CD14-positive monocyte (primary cell): ENCODE results near the gene UQCC5. TPM values are rescaled to one million over a fixed set of nuclear protein-coding genes. Genes with fewer than 3 reads are reported as not detected.

Source experiments
- DNase-seq, 3 donors: peaks; one replicate each; pipeline ENCODE4 v3.0.0-alpha.2; 2011 to 2022
- H2AFZ ChIP-seq: 2 replicates; pipeline ENCODE4 v1.6.0; 2012; ENCODE audit warnings: mild to moderate bottlenecking, low read depth, low read length, inconsistent platforms; ENCODE audit not compliant: insufficient read depth, poor library complexity, severe bottlenecking
- H3K27ac ChIP-seq, 2 donors: 1 replicate in 1 of 2; 2 replicates in 1 of 2; pipeline ENCODE4 v1.5.1; 2012 to 2013; ENCODE audit warnings: low read length in 2 of 2, control low read depth in 1 of 2, inconsistent platforms in 1 of 2, low read depth in 1 of 2, mild to moderate bottlenecking in 1 of 2
- H3K27me3 ChIP-seq, 2 donors: one replicate each; pipeline versions ENCODE4 v1.6.0 to v1.6.1; 2011 to 2013; ENCODE audit warnings: low read length in 2 of 2; ENCODE audit not compliant: control insufficient read depth in 2 of 2, insufficient read depth in 2 of 2
- H3K36me3 ChIP-seq, 2 donors: replicated peaks in 1 of 2; 1 replicate in 1 of 2; 2 replicates in 1 of 2; pipeline versions ENCODE4 v1.5.1 to v1.6.1; 2012 to 2013; ENCODE audit warnings: low read length in 2 of 2, control low read depth in 1 of 2, inconsistent platforms in 1 of 2, mild to moderate bottlenecking in 1 of 2; ENCODE audit not compliant: insufficient read depth in 2 of 2, control insufficient read depth in 1 of 2
- H3K4me1 ChIP-seq, 2 donors: 1 replicate in 1 of 2; 2 replicates in 1 of 2; pipeline versions ENCODE4 v1.5.1 to v1.6.1; 2012 to 2013; ENCODE audit warnings: low read length in 2 of 2, control low read depth in 1 of 2, inconsistent platforms in 1 of 2, mild to moderate bottlenecking in 1 of 2, moderate library complexity in 1 of 2; ENCODE audit not compliant: insufficient read depth in 2 of 2, control insufficient read depth in 1 of 2
- H3K4me2 ChIP-seq: replicated peaks from 2 replicates; pipeline ENCODE3; 2012; ENCODE audit warnings: low read length, moderate library complexity, mild to moderate bottlenecking; ENCODE audit not compliant: poor library complexity, severe bottlenecking; ENCODE audit errors: extremely low read depth
- H3K4me3 ChIP-seq, 3 experiments: fragments of 200-600 bp in 1 of 3; sonication (generic) in 1 of 3; replicated peaks in 1 of 3; 1 replicate in 2 of 3; 2 replicates in 1 of 3; pipeline ENCODE4 v1.5.1; 2011 to 2013; ENCODE audit warnings: low read length in 3 of 3, mild to moderate bottlenecking in 3 of 3, control low read depth in 2 of 3, low read depth in 2 of 3, inconsistent platforms in 1 of 3, moderate library complexity in 1 of 3
- H3K79me2 ChIP-seq: 2 replicates; pipeline ENCODE4 v1.6.0; 2012; ENCODE audit warnings: mild to moderate bottlenecking, control low read depth, inconsistent platforms, low read length, moderate library complexity; ENCODE audit not compliant: insufficient read depth
- H3K9ac ChIP-seq: 2 replicates; pipeline ENCODE4 v1.6.0; 2017; ENCODE audit warnings: low read length, mild to moderate bottlenecking; ENCODE audit not compliant: insufficient read depth, poor library complexity, severe bottlenecking
- H3K9me3 ChIP-seq, 2 donors: replicated peaks in 1 of 2; 1 replicate in 1 of 2; 2 replicates in 1 of 2; pipeline versions ENCODE4 v1.5.1 to v1.6.1; 2012 to 2013; ENCODE audit warnings: low read length in 2 of 2, control low read depth in 1 of 2; ENCODE audit not compliant: control insufficient read depth in 1 of 2, insufficient read depth in 1 of 2
- H4K20me1 ChIP-seq: 2 replicates; pipeline ENCODE4 v1.6.0; 2012; ENCODE audit warnings: mild to moderate bottlenecking, low read length, control low read depth, moderate library complexity; ENCODE audit not compliant: insufficient read depth
- H3K27ac Mint-ChIP-seq, 7 donors: one replicate each; pipeline ENCODE4 v1.8.0; 2020; ENCODE audit warnings: mild to moderate bottlenecking in 7 of 7, mixed read lengths in 7 of 7, moderate library complexity in 6 of 7, inconsistent platforms in 2 of 7
- H3K27me3 Mint-ChIP-seq, 3 donors: one replicate each; pipeline ENCODE4 v1.8.0; 2021 to 2022; ENCODE audit warnings: low read depth in 3 of 3, mild to moderate bottlenecking in 3 of 3, mixed read lengths in 3 of 3, moderate library complexity in 3 of 3, inconsistent platforms in 1 of 3
- H3K36me3 Mint-ChIP-seq, 2 donors: one replicate each; pipeline ENCODE4 v1.8.0; 2020; ENCODE audit warnings: mixed read lengths in 2 of 2, inconsistent platforms in 1 of 2, mild to moderate bottlenecking in 1 of 2
- H3K4me1 Mint-ChIP-seq: one replicate; pipeline ENCODE4 v1.8.0; 2020; ENCODE audit warnings: mild to moderate bottlenecking, mixed read lengths
- H3K4me3 Mint-ChIP-seq, 2 donors: one replicate each; pipeline ENCODE4 v1.8.0; 2020; ENCODE audit warnings: mild to moderate bottlenecking in 2 of 2, mixed read lengths in 2 of 2, moderate library complexity in 1 of 2
- H3K9me3 Mint-ChIP-seq, 7 donors: one replicate each; pipeline ENCODE4 v1.8.0; 2020 to 2022; ENCODE audit warnings: mixed read lengths in 7 of 7, mild to moderate bottlenecking in 6 of 7, moderate library complexity in 6 of 7, inconsistent platforms in 2 of 7
- CTCF ChIP-seq: fragments of 200-600 bp; IDR thresholded peaks from one replicate; pipeline ENCODE4 v1.8.0; 2022; ENCODE audit warnings: antibody characterized with exemption, mild to moderate bottlenecking
- WGBS: methylation state at CpG from one replicate; pipeline ENCODE4 v1.1.5; 2013; ENCODE audit warnings: missing lambda C conversion rate; ENCODE audit not compliant: insufficient coverage; 5-methylcytosine and 5-hydroxymethylcytosine counted together
- intact Hi-C, 2 donors: fragments of 100-400 bp; cut with micrococcal nuclease; formaldehyde crosslinking; loops; one replicate each; pipeline versions ENCODE4 v1.15.0 to v1.15.1; 2023
- polyA plus RNA-seq, 3 donors: library from polyadenylated mRNA; depleted of rRNA in 1 of 3; unstranded in 2 of 3; stranded (reverse) in 1 of 3; fragments of 300-500 nt in 2 of 3; fragments of >200 nt in 1 of 3; fragmentation: Illumina TruSeq in 2 of 3; gene quantifications; 1 replicate in 2 of 3; 2 replicates in 1 of 3; pipeline ENCODE4 v1.2.3, GENCODE V29; 2012 to 2021

Gene UQCC5
- polyA plus RNA-seq, 3 donors: 1.4 to 52.1 (median 43.3) TPM

- H3K9me3 ChIP-seq: no peaks in the 10 kb centered on the region
- H3K4me3 Mint-ChIP-seq: no peak overlapping the region
- DNase-seq: no peak
- peaks cover 55% of the 10 kb centered on the region for H4K20me1 ChIP-seq
- H3K9ac ChIP-seq: no peak overlapping the region
- 100% methylated on average over 1 of the region's 3 CpGs for WGBS
- no peak for TF ChIP-seq CTCF
- peaks cover 4% of the 10 kb centered on the region for H3K79me2 ChIP-seq
- peak overlapping the region in 4 of 7 donors; percentile 6 to 83 (median 60) for H3K27ac Mint-ChIP-seq
- peaks cover 0 to 2% (median 0%) of the 10 kb centered on the region in 7 donors for H3K9me3 Mint-ChIP-seq
- H3K36me3 ChIP-seq: peaks cover 81 to 100% of the 10 kb centered on the region in 2 donors
- intact Hi-C loops: no loop called here
- H3K36me3 Mint-ChIP-seq: peaks cover 67 to 74% of the 10 kb centered on the region in 2 donors
- peak overlapping the region in 1 of 2 donors; percentile 8 for H3K27ac ChIP-seq
- H3K4me1 Mint-ChIP-seq: no peaks in the 10 kb centered on the region
- H3K27me3 ChIP-seq: no peaks in the 10 kb centered on the region
- H3K4me2 ChIP-seq: no peak overlapping the region
- no peak overlapping the region for H3K4me3 ChIP-seq
- H3K27me3 Mint-ChIP-seq: no peaks in the 10 kb centered on the region
- H3K4me1 ChIP-seq: no peaks in the 10 kb centered on the region
- H2AFZ ChIP-seq: no peak overlapping the region
Measured at GRCh38 chr3:52552089-52552488, 15.7 kb downstream of the UQCC5 start.

GRCh38 chr3:52554026-52554755, 17.8 kb downstream of the UQCC5 start:
- Histone ChIP-seq H3K27me3 (no peaks in the 10 kb centered on the region), H3K9me3 (no peaks in the 10 kb centered on the region), H3K4me1 (no peaks in the 10 kb centered on the region), H3K9ac (no peak overlapping the region), H3K27ac (no peak overlapping the region), H3K4me3 (no peak overlapping the region), H3K4me2 (no peak overlapping the region), H3K36me3 (peaks cover 89 to 100% of the 10 kb centered on the region in 2 donors), H2AFZ (no peak overlapping the region), H3K79me2 (no peaks in the 10 kb centered on the region), H4K20me1 (peaks cover 59% of the 10 kb centered on the region)
- no peak for DNase-seq
- no peak overlapping the region for H3K27ac Mint-ChIP-seq
- no peaks in the 10 kb centered on the region for H3K27me3 Mint-ChIP-seq
- peaks cover 71 to 76% of the 10 kb centered on the region in 2 donors for H3K36me3 Mint-ChIP-seq
- WGBS: 96% methylated on average over 5 of the region's 5 CpGs
- TF ChIP-seq CTCF: no peak
- intact Hi-C loops: no loop called here
- no peak overlapping the region for H3K4me3 Mint-ChIP-seq
- H3K4me1 Mint-ChIP-seq: no peaks in the 10 kb centered on the region
- H3K9me3 Mint-ChIP-seq: no peaks in the 10 kb centered on the region
